Measurements from ENCODE around the gene TEX19. TPM values are rescaled to one million over a fixed set of nuclear protein-coding genes. Genes with fewer than 3 reads are reported as not detected.

The TEX19 gene
- total and polyA plus RNA-seq, 10 of the 15 experiments (the other 5 are each of a cell fraction or from before 2014, with no cell fraction given), result 0.03 to 0.32 (median 0.13) TPM; not detected in 3

DNA sequence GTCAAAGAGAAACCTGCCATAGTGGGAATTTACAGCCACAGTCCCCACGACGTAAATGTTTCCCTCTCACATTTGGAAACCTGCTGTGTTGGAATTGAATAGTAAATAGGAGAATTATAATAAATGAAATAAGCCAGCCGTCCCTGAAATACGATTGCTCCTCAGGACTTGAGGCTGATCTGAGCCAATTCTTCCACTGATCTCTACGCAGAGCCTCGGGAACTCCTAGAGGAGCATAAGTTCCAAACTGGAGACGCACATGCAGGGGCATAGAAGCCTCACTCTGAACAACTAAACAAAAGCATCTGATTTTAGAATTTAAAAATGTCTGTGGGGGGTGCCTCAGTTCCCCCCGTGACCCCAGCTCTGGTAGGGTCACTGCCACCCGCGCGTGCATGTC lies 10.2 kb upstream of the TEX19 start (continued):
- TF ChIP-seq SPI1 (IDR thresholded peaks at IDR 0.05; ENCODE audit: borderline replicate concordance, insufficient read depth, low read depth, low read length) (no peak), SMARCA5 (IDR thresholded peaks at IDR 0.05) (no peak), MAX (IDR thresholded peaks at IDR 0.05; ENCODE audit: low read depth, low read length) (no peak), ZNF384 (IDR thresholded peaks at IDR 0.05; ENCODE audit: borderline replicate concordance, low read depth, low read length) (no peak), ETV6 (conservative IDR thresholded peaks at IDR 0.05 in 1 of 2, IDR thresholded peaks at IDR 0.05 in 1 of 2; ENCODE audit: borderline replicate concordance in 1 of 2, low read depth in 1 of 2) (no peak)

- SMC1A ChIA-PET (ENCODE audit: uncharacterized antibody, unreplicated experiment), result interaction anchor here (0.8 to 2.5 kb wide), 6 partner anchors 47 to 65 kb away, joined by 3 to 14 read pairs (median 4); no protein-coding TSS in a partner anchor
- H3K9me3 ChIP-seq (replicated peaks; ENCODE audit: control insufficient read depth, insufficient read depth, low read length), result no peaks in the 10 kb centered on the region
- intact Hi-C loops (cut with micrococcal nuclease; ENCODE audit: unreplicated experiment) (no loop called here), in situ Hi-C loops (cut with MboI) (no loop called here)
- H3K27ac ChIP-seq (ENCODE audit: control insufficient read depth, insufficient read depth), result no peak overlapping the region
- ATAC-seq (no peak), DNase-seq (ENCODE audit: low read depth, low spot score) (no peak), FAIRE-seq (no peak)
- no peaks in the 10 kb centered on the region for H3K79me2 ChIP-seq (ENCODE audit: control insufficient read depth, insufficient read depth, low read length)
- H3K27me3 ChIP-seq (replicated peaks in 1 of 2; ENCODE audit: control insufficient read depth in 2 of 2, insufficient read depth in 2 of 2, low read length in 1 of 2), result no peaks in the 10 kb centered on the region
- RAD21 ChIA-PET (ENCODE audit: unreplicated experiment), result interaction anchor here (1.1 to 3.3 kb wide), 8 partner anchors 13 to 219 kb away, joined by 3 to 14 read pairs (median 5); no protein-coding TSS in a partner anchor
- TF ChIP-seq, protein P1, sequence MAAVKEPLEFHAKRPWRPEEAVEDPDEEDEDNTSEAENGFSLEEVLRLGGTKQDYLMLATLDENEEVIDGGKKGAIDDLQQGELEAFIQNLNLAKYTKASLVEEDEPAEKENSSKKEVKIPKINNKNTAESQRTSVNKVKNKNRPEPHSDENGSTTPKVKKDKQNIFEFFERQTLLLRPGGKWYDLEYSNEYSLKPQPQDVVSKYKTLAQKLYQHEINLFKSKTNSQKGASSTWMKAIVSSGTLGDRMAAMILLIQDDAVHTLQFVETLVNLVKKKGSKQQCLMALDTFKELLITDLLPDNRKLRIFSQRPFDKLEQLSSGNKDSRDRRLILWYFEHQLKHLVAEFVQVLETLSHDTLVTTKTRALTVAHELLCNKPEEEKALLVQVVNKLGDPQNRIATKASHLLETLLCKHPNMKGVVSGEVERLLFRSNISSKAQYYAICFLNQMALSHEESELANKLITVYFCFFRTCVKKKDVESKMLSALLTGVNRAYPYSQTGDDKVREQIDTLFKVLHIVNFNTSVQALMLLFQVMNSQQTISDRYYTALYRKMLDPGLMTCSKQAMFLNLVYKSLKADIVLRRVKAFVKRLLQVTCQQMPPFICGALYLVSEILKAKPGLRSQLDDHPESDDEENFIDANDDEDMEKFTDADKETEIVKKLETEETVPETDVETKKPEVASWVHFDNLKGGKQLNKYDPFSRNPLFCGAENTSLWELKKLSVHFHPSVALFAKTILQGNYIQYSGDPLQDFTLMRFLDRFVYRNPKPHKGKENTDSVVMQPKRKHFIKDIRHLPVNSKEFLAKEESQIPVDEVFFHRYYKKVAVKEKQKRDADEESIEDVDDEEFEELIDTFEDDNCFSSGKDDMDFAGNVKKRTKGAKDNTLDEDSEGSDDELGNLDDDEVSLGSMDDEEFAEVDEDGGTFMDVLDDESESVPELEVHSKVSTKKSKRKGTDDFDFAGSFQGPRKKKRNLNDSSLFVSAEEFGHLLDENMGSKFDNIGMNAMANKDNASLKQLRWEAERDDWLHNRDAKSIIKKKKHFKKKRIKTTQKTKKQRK (IDR thresholded peaks at IDR 0.05; ENCODE audit: low read depth, low read length), result no peak
- no peak for TF ChIP-seq MEF2A (IDR thresholded peaks at IDR 0.05; ENCODE audit: insufficient read depth, low read depth, low read length)
- no peak for TF ChIP-seq SKIL (IDR thresholded peaks at IDR 0.05; ENCODE audit: low read depth, poor library complexity, severe bottlenecking)
- no peak for TF ChIP-seq CREM (IDR thresholded peaks at IDR 0.05; ENCODE audit: low read depth)
- no peak for TF ChIP-seq KAT2A (conservative IDR thresholded peaks at IDR 0.05; ENCODE audit: control insufficient read depth, low read depth, low read length)
- TF ChIP-seq, protein P2, sequence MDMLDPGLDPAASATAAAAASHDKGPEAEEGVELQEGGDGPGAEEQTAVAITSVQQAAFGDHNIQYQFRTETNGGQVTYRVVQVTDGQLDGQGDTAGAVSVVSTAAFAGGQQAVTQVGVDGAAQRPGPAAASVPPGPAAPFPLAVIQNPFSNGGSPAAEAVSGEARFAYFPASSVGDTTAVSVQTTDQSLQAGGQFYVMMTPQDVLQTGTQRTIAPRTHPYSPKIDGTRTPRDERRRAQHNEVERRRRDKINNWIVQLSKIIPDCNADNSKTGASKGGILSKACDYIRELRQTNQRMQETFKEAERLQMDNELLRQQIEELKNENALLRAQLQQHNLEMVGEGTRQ (IDR thresholded peaks at IDR 0.05; ENCODE audit: borderline replicate concordance, low read depth, low read length), result no peak
- POLR2A ChIA-PET, result interaction anchor here (0.6 kb wide), 1 partner anchor 56 kb away, joined by 5 read pairs; no protein-coding TSS in a partner anchor
- no peak overlapping the region for H3K9ac ChIP-seq (ENCODE audit: control insufficient read depth, insufficient read depth, low read length)
- H2AFZ ChIP-seq (ENCODE audit: control insufficient read depth, low read depth, low read length), result no peak overlapping the region
- CTCF ChIA-PET, result interaction anchor here (0.7 to 3.7 kb wide), 14 partner anchors 11 to 319 kb away, joined by 3 to 35 read pairs (median 6); partner anchors contain the start of gene SECTM1
- peaks cover 15% of the 10 kb centered on the region for H3K4me1 ChIP-seq (ENCODE audit: control insufficient read depth, insufficient read depth, low read length)
- no peak overlapping the region for H3K4me2 ChIP-seq (ENCODE audit: control insufficient read depth, insufficient read depth)
- WGBS (ENCODE audit: insufficient coverage, insufficient replicate concordance, low lambda C conversion rate, missing lambda C conversion rate), result 65% methylated on average over 11 of the region's 11 CpGs
- H4K20me1 ChIP-seq (ENCODE audit: control insufficient read depth, insufficient read depth), result no peaks in the 10 kb centered on the region
- H3K36me3 ChIP-seq (ENCODE audit: control insufficient read depth in 2 of 2, insufficient read depth in 2 of 2, low read length in 1 of 2), result no peaks in the 10 kb centered on the region
- no TSS peak for BruUV-seq (replicated peaks)
- H3K4me3 ChIP-seq, result no peak overlapping the region
These were observed 9.8 kb upstream of the TEX19 start for GRCh38 chr17:82349287-82349701.
